ENCODE results near the gene PSMG4.
A peak's percentile ranks its signal among the peaks of the same experiment; 100 is the strongest.

Gene PSMG4

DNA sequence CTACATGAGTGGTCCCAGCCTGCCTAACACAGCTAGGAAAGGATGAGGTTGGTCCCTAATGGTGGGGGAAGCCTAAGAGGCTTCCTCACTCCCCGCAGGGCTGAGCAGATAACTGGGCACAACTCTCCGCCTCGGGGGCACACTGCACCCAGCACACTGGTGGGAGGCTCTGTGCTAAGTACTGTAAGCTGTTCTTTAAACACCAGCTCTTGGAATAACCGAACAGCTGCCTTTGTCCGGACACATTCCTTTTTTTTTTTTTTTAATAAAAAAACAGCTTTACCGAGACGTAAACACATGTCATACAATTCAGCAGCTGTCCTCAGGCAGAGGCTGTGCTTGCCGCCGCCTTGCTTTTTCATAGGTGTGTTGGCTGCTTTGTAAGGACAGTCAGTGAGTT lies 6.9 kb downstream of the PSMG4 start:
- Mint-ChIP-seq H3K36me3 (ENCODE audit: insufficient read depth) (peaks cover 17% of the 10 kb centered on the region), H3K27me3 (no peaks in the 10 kb centered on the region), H3K4me3 (no peak overlapping the region), H3K4me1 (ENCODE audit: low read depth in 2 of 2) (peaks cover 43% of the 10 kb centered on the region in 2 donors), H3K27ac (no peak overlapping the region), H3K9me3 (no peaks in the 10 kb centered on the region)
- no peak for ATAC-seq (replicated peaks)
- no peak for DNase-seq

GRCh38 chr6:3266170-3266569 lies 7.4 kb downstream of the PSMG4 start:
- Mint-ChIP-seq H3K4me1 (ENCODE audit: low read depth in 2 of 2) (peaks cover 38 to 40% of the 10 kb centered on the region in 2 donors), H3K36me3 (ENCODE audit: insufficient read depth) (peaks cover 20% of the 10 kb centered on the region), H3K27me3 (no peaks in the 10 kb centered on the region), H3K4me3 (no peak overlapping the region), H3K9me3 (no peaks in the 10 kb centered on the region), H3K27ac (no peak overlapping the region)
- ATAC-seq (replicated peaks) (no peak), DNase-seq (no peak)

GRCh38 chr6:3267162-3267561 lies 8.4 kb downstream of the PSMG4 start:
- Mint-ChIP-seq H3K27ac (no peak overlapping the region), H3K9me3 (no peaks in the 10 kb centered on the region), H3K27me3 (no peaks in the 10 kb centered on the region), H3K36me3 (ENCODE audit: insufficient read depth) (peaks cover 24% of the 10 kb centered on the region), H3K4me3 (no peak overlapping the region), H3K4me1 (ENCODE audit: low read depth in 2 of 2) (peaks cover 28 to 36% of the 10 kb centered on the region in 2 donors)
- DNase-seq (no peak), ATAC-seq (replicated peaks) (no peak)

DNA sequence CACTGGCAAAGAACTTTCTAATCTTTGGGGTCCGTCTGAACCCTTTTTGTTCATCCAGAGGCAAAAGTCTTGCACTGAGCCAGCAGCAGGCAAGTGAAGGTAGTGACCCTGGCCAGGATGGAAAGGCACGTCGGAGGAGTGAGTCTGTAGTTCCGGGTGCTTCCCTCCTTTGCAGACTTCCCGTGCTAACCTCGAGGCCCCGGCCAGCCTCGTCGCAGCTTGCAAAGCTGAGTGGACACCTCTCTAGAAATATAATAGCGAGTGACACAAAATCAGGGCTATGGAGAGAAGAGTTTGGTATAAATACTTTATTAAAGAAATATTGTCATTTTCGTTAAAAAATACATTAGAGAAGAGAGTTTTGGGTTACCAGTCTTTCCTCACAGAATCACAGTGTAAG lies 9.9 kb downstream of the PSMG4 start:
- peak overlapping the region; percentile 21 to 66 for H3K27ac Mint-ChIP-seq
- H3K4me3 Mint-ChIP-seq: no peak overlapping the region
- H3K36me3 Mint-ChIP-seq (ENCODE audit: insufficient read depth): peaks cover 18% of the 10 kb centered on the region
- ATAC-seq (replicated peaks) (no peak), DNase-seq (no peak)
- no peaks in the 10 kb centered on the region for H3K27me3 Mint-ChIP-seq
- H3K9me3 Mint-ChIP-seq: no peaks in the 10 kb centered on the region
- peaks cover 16 to 30% of the 10 kb centered on the region in 2 donors for H3K4me1 Mint-ChIP-seq (ENCODE audit: low read depth in 2 of 2)

DNA sequence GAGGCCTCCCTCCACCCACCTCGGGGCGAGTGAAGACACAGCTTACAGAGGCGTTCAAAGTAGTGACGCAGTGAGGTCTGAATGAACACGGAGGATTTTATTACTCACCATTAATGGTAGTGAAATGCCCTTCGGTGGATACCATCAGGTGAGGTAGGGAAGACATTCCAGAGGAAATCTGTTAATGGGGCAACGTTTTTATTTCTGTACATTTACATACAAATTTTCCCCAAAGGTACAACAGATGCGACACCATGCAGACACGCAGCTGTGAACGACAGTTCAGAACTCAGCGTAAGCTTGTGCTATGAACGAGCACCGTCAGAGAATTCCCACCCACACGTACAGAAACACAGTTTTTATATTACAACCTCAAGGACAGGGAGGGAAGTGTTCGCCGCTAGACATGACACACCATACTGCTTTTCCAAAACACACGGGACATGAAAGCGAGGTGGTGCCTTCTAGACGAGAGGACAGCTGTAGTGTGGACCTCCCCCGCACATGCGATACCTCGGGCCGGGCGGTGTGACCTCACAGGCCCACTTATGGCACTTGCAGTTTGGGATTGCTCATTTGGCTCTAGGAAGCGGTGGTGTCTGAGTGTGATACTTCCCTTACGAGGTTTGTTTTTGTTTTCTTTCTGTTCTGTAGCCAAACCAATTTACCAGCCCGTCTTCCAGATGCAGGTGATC lies 10.7 kb downstream of the PSMG4 start:
- H3K27me3 Mint-ChIP-seq: no peaks in the 10 kb centered on the region
- ATAC-seq (replicated peaks): no peak
- DNase-seq: no peak
- H3K4me3 Mint-ChIP-seq: no peak overlapping the region
- H3K9me3 Mint-ChIP-seq: no peaks in the 10 kb centered on the region
- peak overlapping the region; percentile 21 to 66 for H3K27ac Mint-ChIP-seq
- peaks cover 18% of the 10 kb centered on the region for H3K36me3 Mint-ChIP-seq (ENCODE audit: insufficient read depth)
- H3K4me1 Mint-ChIP-seq (ENCODE audit: low read depth in 2 of 2): peaks cover 21 to 34% of the 10 kb centered on the region in 2 donors

GRCh38 chr6:3270258-3270657 lies 11.5 kb downstream of the PSMG4 start:
- DNase-seq: no peak
- Mint-ChIP-seq H3K4me3 (no peak overlapping the region), H3K4me1 (ENCODE audit: low read depth in 2 of 2) (peaks cover 22 to 28% of the 10 kb centered on the region in 2 donors), H3K27ac (peak overlapping the region in 1 of 2 donors; percentile 66), H3K36me3 (ENCODE audit: insufficient read depth) (peaks cover 18% of the 10 kb centered on the region), H3K27me3 (no peaks in the 10 kb centered on the region), H3K9me3 (no peaks in the 10 kb centered on the region)
- no peak for ATAC-seq (replicated peaks)

GRCh38 chr6:3271756-3272155 lies 13.0 kb downstream of the PSMG4 start:
- no peak for ATAC-seq (replicated peaks)
- no peak overlapping the region for H3K27ac Mint-ChIP-seq
- H3K27me3 Mint-ChIP-seq: no peaks in the 10 kb centered on the region
- peaks cover 17 to 23% of the 10 kb centered on the region in 2 donors for H3K4me1 Mint-ChIP-seq (ENCODE audit: low read depth in 2 of 2)
- no peaks in the 10 kb centered on the region for H3K9me3 Mint-ChIP-seq
- no peak overlapping the region for H3K4me3 Mint-ChIP-seq
- peaks cover 15% of the 10 kb centered on the region for H3K36me3 Mint-ChIP-seq (ENCODE audit: insufficient read depth)
- DNase-seq: no peak

DNA sequence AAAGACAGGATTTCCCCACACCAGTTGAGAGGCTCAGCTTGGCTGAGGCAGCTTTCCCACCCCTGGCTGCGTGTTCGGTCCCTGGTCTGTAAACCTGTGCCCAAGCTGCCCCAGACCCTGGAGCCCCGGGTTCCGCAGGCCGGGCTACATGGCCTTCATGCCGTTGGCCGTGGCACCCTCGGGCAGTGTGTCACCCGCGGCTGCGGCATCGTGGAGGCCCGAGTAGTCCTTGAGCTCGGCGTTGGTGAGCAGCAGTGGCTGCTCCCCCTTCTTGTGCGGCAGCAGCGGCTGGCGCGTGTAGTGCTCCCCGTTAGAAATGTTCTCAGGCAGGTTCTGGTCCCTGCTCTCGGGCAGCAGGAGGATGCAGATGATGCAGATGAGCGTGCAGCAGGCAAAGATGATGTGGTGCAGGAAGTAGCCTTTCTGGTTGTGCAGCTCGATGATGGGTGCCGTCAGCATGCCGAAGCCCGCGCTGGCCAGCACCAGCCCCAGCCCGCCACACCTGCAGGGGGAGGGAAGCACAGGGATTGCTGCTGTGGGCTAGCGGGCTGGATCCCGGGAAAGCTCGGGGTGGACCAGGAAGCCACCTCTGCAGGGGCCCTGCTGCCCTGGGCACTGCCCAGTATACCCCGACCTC lies 14.3 kb downstream of the PSMG4 start:
- DNase-seq: no peak
- Mint-ChIP-seq H3K9me3 (no peaks in the 10 kb centered on the region), H3K4me3 (no peak overlapping the region), H3K27ac (no peak overlapping the region), H3K4me1 (ENCODE audit: low read depth in 2 of 2) (peaks cover 15 to 24% of the 10 kb centered on the region in 2 donors), H3K27me3 (no peaks in the 10 kb centered on the region), H3K36me3 (ENCODE audit: insufficient read depth) (peaks cover 15% of the 10 kb centered on the region)
- no peak for ATAC-seq (replicated peaks)

- Mint-ChIP-seq H3K36me3 (ENCODE audit: insufficient read depth) (peaks cover 15% of the 10 kb centered on the region), H3K4me3 (no peak overlapping the region), H3K27me3 (no peaks in the 10 kb centered on the region), H3K27ac (peak overlapping the region in 1 of 2 donors; percentile 76), H3K9me3 (no peaks in the 10 kb centered on the region), H3K4me1 (ENCODE audit: low read depth in 2 of 2) (peaks cover 13 to 21% of the 10 kb centered on the region in 2 donors)
- no peak for ATAC-seq (replicated peaks)
- no peak for DNase-seq
These were observed 15.2 kb downstream of the PSMG4 start for GRCh38 chr6:3273707-3274521.

- DNase-seq (no peak), ATAC-seq (replicated peaks) (no peak)
- Mint-ChIP-seq H3K9me3 (no peaks in the 10 kb centered on the region), H3K27me3 (no peaks in the 10 kb centered on the region), H3K27ac (peak overlapping the region in 1 of 2 donors; percentile 70), H3K4me3 (no peak overlapping the region), H3K36me3 (ENCODE audit: insufficient read depth) (peaks cover 8% of the 10 kb centered on the region), H3K4me1 (ENCODE audit: low read depth in 2 of 2) (peaks cover 16 to 17% of the 10 kb centered on the region in 2 donors)
These were observed 17.7 kb downstream of the PSMG4 start for GRCh38 chr6:3276174-3277167.

DNA sequence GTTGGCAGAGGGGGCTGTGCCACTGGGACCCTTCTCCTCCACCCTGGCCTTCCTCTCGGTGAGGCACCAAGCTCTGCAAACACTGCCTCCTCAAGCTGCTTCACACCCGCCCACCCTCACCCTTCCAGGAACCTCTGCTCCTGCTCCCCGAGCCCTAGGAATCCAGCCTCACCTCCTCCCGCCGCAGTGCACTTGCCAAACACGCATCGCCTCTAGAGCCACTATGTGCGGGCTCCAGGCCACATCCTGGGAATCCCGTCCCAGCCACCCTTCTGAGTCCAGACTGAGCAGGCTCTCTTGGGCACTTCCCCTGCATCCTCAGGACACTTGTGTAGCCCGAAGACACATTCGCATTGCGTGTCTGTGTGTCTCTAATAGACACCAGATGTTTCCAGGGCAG lies 18.5 kb downstream of the PSMG4 start:
- no peak for DNase-seq
- H3K4me1 Mint-ChIP-seq (ENCODE audit: low read depth in 2 of 2): peaks cover 11 to 17% of the 10 kb centered on the region in 2 donors
- peaks cover 4% of the 10 kb centered on the region for H3K36me3 Mint-ChIP-seq (ENCODE audit: insufficient read depth)
- H3K27me3 Mint-ChIP-seq: no peaks in the 10 kb centered on the region
- no peak for ATAC-seq (replicated peaks)
- H3K27ac Mint-ChIP-seq: peak overlapping the region in 1 of 2 donors; percentile 70
- no peaks in the 10 kb centered on the region for H3K9me3 Mint-ChIP-seq
- H3K4me3 Mint-ChIP-seq: no peak overlapping the region

DNA sequence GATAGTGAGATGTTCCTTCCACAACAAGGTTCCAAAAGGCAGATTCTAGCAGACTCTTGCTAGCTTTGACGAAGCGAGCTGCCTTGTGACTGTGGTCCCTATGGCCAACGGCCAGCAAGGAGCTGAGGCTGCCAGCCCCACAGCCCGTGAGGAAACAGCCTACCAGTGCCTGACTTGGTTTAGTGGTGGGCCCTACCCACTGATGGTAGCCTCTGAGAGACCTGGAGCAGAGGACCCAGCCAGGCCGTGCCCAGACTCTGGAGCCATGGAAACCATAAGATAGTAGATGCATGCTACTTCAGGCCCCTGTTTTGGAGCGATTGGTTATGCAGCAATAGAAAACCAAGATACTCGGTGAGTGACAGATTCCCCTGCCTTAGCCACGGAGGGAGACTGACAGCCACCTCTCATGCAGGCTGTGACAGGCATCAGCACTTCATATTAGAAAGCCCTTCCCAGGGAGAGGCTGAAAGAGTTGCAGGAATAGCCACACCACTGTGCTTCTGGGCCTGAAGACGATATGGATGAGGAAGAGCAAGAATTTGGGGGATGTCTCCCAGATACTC lies 19.2 kb downstream of the PSMG4 start:
- ATAC-seq (replicated peaks): no peak
- Mint-ChIP-seq H3K4me3 (no peak overlapping the region), H3K4me1 (ENCODE audit: low read depth in 2 of 2) (peaks cover 9 to 17% of the 10 kb centered on the region in 2 donors), H3K27me3 (no peaks in the 10 kb centered on the region), H3K9me3 (no peaks in the 10 kb centered on the region), H3K36me3 (ENCODE audit: insufficient read depth) (peaks cover 5% of the 10 kb centered on the region), H3K27ac (no peak overlapping the region)
- no peak for DNase-seq

All from effector memory CD8-positive, alpha-beta T cell (primary cell).